BLaER1 treated with 17β-estradiol and CSF1 and Interleukin-3, amounts not matched to agents 10 nM and 100 nM (cell line): ENCODE data around the gene PLAC1.

ENCODE experiments used
- H3K27ac ChIP-seq, 11 experiments: shearing (Covaris generic); formaldehyde crosslinking; 2 replicates each; pipeline ENCODE4 v1.8.1; 2022
- H3K27me3 ChIP-seq, 11 experiments: shearing (Covaris generic); formaldehyde crosslinking; 2 replicates each; pipeline ENCODE4 v1.8.1; 2022
- H3K36me3 ChIP-seq, 11 experiments: shearing (Covaris generic); formaldehyde crosslinking; 2 replicates each; pipeline ENCODE4 v1.8.1; 2022
- H3K4me1 ChIP-seq, 10 experiments: shearing (Covaris generic); formaldehyde crosslinking; 2 replicates each; pipeline ENCODE4 v1.8.1; 2022
- H3K4me2 ChIP-seq, 11 experiments: shearing (Covaris generic); formaldehyde crosslinking; 2 replicates each; pipeline ENCODE4 v1.8.1; 2022
- H3K4me3 ChIP-seq, 10 experiments: shearing (Covaris generic); formaldehyde crosslinking; 2 replicates each; pipeline ENCODE4 v1.8.1; 2022
- H3K9ac ChIP-seq, 11 experiments: shearing (Covaris generic); formaldehyde crosslinking; 2 replicates each; pipeline ENCODE4 v1.8.1; 2022
- H3K9me3 ChIP-seq, 11 experiments: shearing (Covaris generic); formaldehyde crosslinking; replicated peaks in 1 of 11; 2 replicates each; pipeline ENCODE4 v1.8.1; 2022
- H4K20me1 ChIP-seq, 11 experiments: shearing (Covaris generic); formaldehyde crosslinking; 2 replicates each; pipeline ENCODE4 v1.8.1; 2022
- Cebpa-rat ChIP-seq, 11 experiments: shearing (Covaris generic); IDR thresholded peaks; 2 replicates each; pipeline ENCODE4 v1.8.1; 2022

Gene PLAC1

GRCh38 chrX:134658002-134658759, at the start of gene PLAC1:
PLAC1 (minus strand) TSS chrX:134658471; CDS start chrX:134566682, 91,789 bp downstream.
- H3K9me3 ChIP-seq = no peaks in the 10 kb centered on the region
- no peak within 1 kb of the TSS for H3K27ac ChIP-seq
- H3K4me2 ChIP-seq = peak within 1 kb of the TSS in 3 of 11 experiments; percentile 13 to 43 (median 18); a peak in 4 of 22 replicates
- no peaks in the 10 kb centered on the region for H3K36me3 ChIP-seq
- peaks cover 98 to 100% (median 100%) of the 10 kb centered on the region in 11 experiments for H3K27me3 ChIP-seq
- H4K20me1 ChIP-seq = peaks cover 0 to 4% (median 0%) of the 10 kb centered on the region in 11 experiments; a peak in 1 of 22 replicates
- no peak within 1 kb of the TSS for H3K4me3 ChIP-seq
- no peak for TF ChIP-seq Cebpa-rat (IDR thresholded peaks at IDR 0.05)
- H3K9ac ChIP-seq = no peak within 1 kb of the TSS
- H3K4me1 ChIP-seq = peaks cover 0 to 55% (median 24%) of the 10 kb centered on the region in 10 experiments; a peak in 15 of 20 replicates

GRCh38 chrX:134706138-134706537, 47.9 kb upstream of the PLAC1 start:
- TF ChIP-seq Cebpa-rat (IDR thresholded peaks at IDR 0.05) = no peak
- Histone ChIP-seq H3K4me2 (no peak overlapping the region), H3K9me3 (peaks cover 0 to 9% (median 6%) of the 10 kb centered on the region in 11 experiments; a peak in 16 of 22 replicates), H4K20me1 (no peaks in the 10 kb centered on the region; a peak in 1 of 22 replicates), H3K4me1 (no peaks in the 10 kb centered on the region), H3K36me3 (no peaks in the 10 kb centered on the region), H3K27ac (no peak overlapping the region), H3K27me3 (peaks cover 70 to 95% (median 91%) of the 10 kb centered on the region in 11 experiments), H3K9ac (no peak overlapping the region), H3K4me3 (no peak overlapping the region)

- Histone ChIP-seq H3K4me1 (peaks cover 0 to 28% (median 7%) of the 10 kb centered on the region in 10 experiments; a peak in 10 of 20 replicates), H3K27ac (no peak overlapping the region), H4K20me1 (no peaks in the 10 kb centered on the region), H3K9me3 (peaks cover 3 to 21% (median 8%) of the 10 kb centered on the region in 11 experiments; a peak in 21 of 22 replicates), H3K4me2 (peak overlapping the region in 2 of 11 experiments; percentile 23 to 24; a peak in 1 of 22 replicates), H3K36me3 (no peaks in the 10 kb centered on the region), H3K4me3 (no peak overlapping the region), H3K27me3 (peaks cover 70 to 97% (median 90%) of the 10 kb centered on the region in 11 experiments), H3K9ac (no peak overlapping the region)
- TF ChIP-seq Cebpa-rat (IDR thresholded peaks at IDR 0.05) = no peak
Measured at GRCh38 chrX:134695999-134696398, 37.7 kb upstream of the PLAC1 start.

GRCh38 chrX:134694333-134695322, 36.4 kb upstream of the PLAC1 start:
- Histone ChIP-seq H3K27me3 (peaks cover 74 to 95% (median 91%) of the 10 kb centered on the region in 11 experiments), H3K9ac (no peak overlapping the region), H3K4me3 (no peak overlapping the region), H3K4me1 (peaks cover 0 to 28% (median 7%) of the 10 kb centered on the region in 10 experiments; a peak in 10 of 20 replicates), H3K27ac (no peak overlapping the region), H3K36me3 (no peaks in the 10 kb centered on the region), H3K4me2 (no peak overlapping the region), H3K9me3 (peaks cover 0 to 8% (median 0%) of the 10 kb centered on the region in 11 experiments; a peak in 3 of 22 replicates), H4K20me1 (no peaks in the 10 kb centered on the region)
- TF ChIP-seq Cebpa-rat (IDR thresholded peaks at IDR 0.05) = no peak

GRCh38 chrX:134693644-134694043, 35.4 kb upstream of the PLAC1 start:
- H3K27me3 ChIP-seq = peaks cover 77 to 95% (median 91%) of the 10 kb centered on the region in 11 experiments
- H3K4me1 ChIP-seq = peaks cover 0 to 28% (median 7%) of the 10 kb centered on the region in 10 experiments; a peak in 10 of 20 replicates
- no peaks in the 10 kb centered on the region for H4K20me1 ChIP-seq
- no peak overlapping the region for H3K27ac ChIP-seq
- TF ChIP-seq Cebpa-rat (IDR thresholded peaks at IDR 0.05) = no peak
- H3K9ac ChIP-seq = no peak overlapping the region
- H3K36me3 ChIP-seq = no peaks in the 10 kb centered on the region
- no peak overlapping the region for H3K4me3 ChIP-seq
- H3K4me2 ChIP-seq = no peak overlapping the region
- H3K9me3 ChIP-seq = peaks cover 0 to 7% (median 0%) of the 10 kb centered on the region in 11 experiments; a peak in 2 of 22 replicates

GRCh38 chrX:134692990-134693389, 34.7 kb upstream of the PLAC1 start:
- Histone ChIP-seq H3K36me3 (no peaks in the 10 kb centered on the region), H3K27ac (no peak overlapping the region; a peak in 1 of 22 replicates), H3K4me3 (no peak overlapping the region)

GRCh38 chrX:134692233-134692632, 34.0 kb upstream of the PLAC1 start:
- no peak overlapping the region for H3K4me3 ChIP-seq
- peak overlapping the region in 4 of 11 experiments; percentile 22 to 57 (median 35); a peak in 6 of 22 replicates for H3K4me2 ChIP-seq
- H3K9ac ChIP-seq = no peak overlapping the region
- H3K27ac ChIP-seq = peak overlapping the region in 1 of 11 experiments; percentile 5; a peak in 1 of 22 replicates
- H3K27me3 ChIP-seq = peaks cover 83 to 98% (median 95%) of the 10 kb centered on the region in 11 experiments
- H3K4me1 ChIP-seq = peaks cover 0 to 28% (median 7%) of the 10 kb centered on the region in 10 experiments; a peak in 10 of 20 replicates
- no peaks in the 10 kb centered on the region for H3K36me3 ChIP-seq
- no peaks in the 10 kb centered on the region for H4K20me1 ChIP-seq
- H3K9me3 ChIP-seq = peaks cover 0 to 7% (median 0%) of the 10 kb centered on the region in 11 experiments; a peak in 1 of 22 replicates
- no peak for TF ChIP-seq Cebpa-rat (IDR thresholded peaks at IDR 0.05)

More at GRCh38 chrX:134692990-134693389, 34.7 kb upstream of the PLAC1 start:
- peaks cover 0 to 7% (median 0%) of the 10 kb centered on the region in 11 experiments; a peak in 1 of 22 replicates for H3K9me3 ChIP-seq
- H3K4me2 ChIP-seq = peak overlapping the region in 5 of 11 experiments; percentile 22 to 57 (median 33); a peak in 4 of 22 replicates
- H3K9ac ChIP-seq = no peak overlapping the region
- no peak for TF ChIP-seq Cebpa-rat (IDR thresholded peaks at IDR 0.05)
- H3K27me3 ChIP-seq = peaks cover 77 to 95% (median 91%) of the 10 kb centered on the region in 11 experiments
- H3K4me1 ChIP-seq = peaks cover 0 to 28% (median 7%) of the 10 kb centered on the region in 10 experiments; a peak in 10 of 20 replicates
- no peaks in the 10 kb centered on the region for H4K20me1 ChIP-seq

GRCh38 chrX:134691453-134691852, 33.2 kb upstream of the PLAC1 start:
- Histone ChIP-seq H3K4me3 (no peak overlapping the region), H3K4me1 (peaks cover 0 to 28% (median 7%) of the 10 kb centered on the region in 10 experiments; a peak in 10 of 20 replicates), H4K20me1 (no peaks in the 10 kb centered on the region), H3K27me3 (peaks cover 91 to 99% (median 96%) of the 10 kb centered on the region in 11 experiments), H3K9me3 (0 out of 22 replicates have a peak, but pooled peaks cover 0 to 6% (median 0%) of the 10 kb centered on the region in 11 experiments), H3K27ac (no peak overlapping the region), H3K9ac (no peak overlapping the region), H3K36me3 (no peaks in the 10 kb centered on the region), H3K4me2 (peak overlapping the region in 3 of 11 experiments; percentile 1 to 57 (median 46); a peak in 3 of 22 replicates)
- no peak for TF ChIP-seq Cebpa-rat (IDR thresholded peaks at IDR 0.05)
